GM12878 (cell line): ENCODE data around the gene IL18RAP. TPM values are rescaled to one million over a fixed set of nuclear protein-coding genes. Genes with fewer than 3 reads are reported as not detected.
A peak's percentile ranks its signal among the peaks of the same experiment; 100 is the strongest.

ENCODE experiments used
- ATAC-seq: fragments of 200-7000 bp; cut with Tn5 transposase; 3 replicates; pipeline ENCODE4 v1.9.1; 2020; ENCODE audit warnings: mild to moderate bottlenecking, moderate library complexity
- BruUV-seq: library from RNA; stranded (reverse); fragments of 400-500 nt; replicated peaks from 2 replicates; lab custom pipeline; 2021; lab: Mats Ljungman, UMichigan
- CTCF ChIA-PET: fragments of 300-600 bp; sonication (Branson Sonifier 250); formaldehyde crosslinking; extraction: SDS; loops from one replicate; lab custom pipeline; 2021; ENCODE audit warnings: inconsistent platforms; lab: Yijun Ruan, JAX
- POLR2A ChIA-PET: fragments of 350-600 bp; formaldehyde crosslinking; extraction: SDS; loops from one replicate; lab custom pipeline; 2021; ENCODE audit warnings: inconsistent platforms; lab: Charles Lee
- RAD21 ChIA-PET: fragments of 300-600 bp; sonication (Branson Sonifier 250); formaldehyde crosslinking; loops from one replicate; lab custom pipeline; 2023; ENCODE audit warnings: antibody characterized with exemption; ENCODE audit not compliant: unreplicated experiment; lab: Charles Lee
- SMC1A ChIA-PET: fragments of 300-600 bp; sonication (Branson Sonifier 250); formaldehyde crosslinking; loops from one replicate; lab custom pipeline; 2023; ENCODE audit not compliant: unreplicated experiment, uncharacterized antibody; lab: Charles Lee
- DNase-seq: peaks from one replicate; pipeline ENCODE4 v3.0.0-alpha.2; 2011; ENCODE audit warnings: low read depth, low spot score
- FAIRE-seq: peaks from 3 replicates; lab custom pipeline; 2011; peaks lifted over from hg19 to GRCh38; lab: Jason Lieb, UNC
- H2AFZ ChIP-seq: 2 replicates; pipeline ENCODE4 v1.6.0; 2011; ENCODE audit warnings: low read depth, low read length, control low read depth; ENCODE audit not compliant: control insufficient read depth
- H3K27ac ChIP-seq: 2 replicates; pipeline ENCODE4 v1.5.1; 2011; ENCODE audit warnings: control low read depth; ENCODE audit not compliant: control insufficient read depth, insufficient read depth
- H3K27me3 ChIP-seq, 2 experiments: replicated peaks in 1 of 2; 2 replicates each; pipeline versions ENCODE4 v1.6.0 to v1.6.1; 2011; ENCODE audit warnings: low read length in 1 of 2; ENCODE audit not compliant: control insufficient read depth in 2 of 2, insufficient read depth in 2 of 2
- H3K36me3 ChIP-seq, 2 experiments: 2 replicates each; pipeline ENCODE4 v1.5.1; 2011; ENCODE audit warnings: low read length in 1 of 2; ENCODE audit not compliant: control insufficient read depth in 2 of 2, insufficient read depth in 2 of 2
- H3K4me1 ChIP-seq: 2 replicates; pipeline ENCODE4 v1.6.1; 2011; ENCODE audit warnings: mild to moderate bottlenecking, low read length, moderate library complexity, mixed read lengths; ENCODE audit not compliant: control insufficient read depth, insufficient read depth
- H3K4me2 ChIP-seq: 2 replicates; pipeline ENCODE4 v1.6.0; 2011; ENCODE audit warnings: control low read depth; ENCODE audit not compliant: control insufficient read depth, insufficient read depth
- H3K4me3 ChIP-seq: fragments of 200-600 bp; sonication (generic); 2 replicates; pipeline ENCODE4 v1.5.1; 2016
- H3K79me2 ChIP-seq: 2 replicates; pipeline ENCODE4 v1.6.0; 2011; ENCODE audit warnings: low read length; ENCODE audit not compliant: control insufficient read depth, insufficient read depth
- H3K9ac ChIP-seq: 2 replicates; pipeline ENCODE4 v1.8.0; 2011; ENCODE audit warnings: low read length, control low read depth, mixed read lengths; ENCODE audit not compliant: control insufficient read depth, insufficient read depth
- H3K9me3 ChIP-seq: replicated peaks from 3 replicates; pipeline ENCODE4 v1.5.1; 2011; ENCODE audit warnings: mild to moderate bottlenecking, low read length; ENCODE audit not compliant: control insufficient read depth, insufficient read depth
- H4K20me1 ChIP-seq: 2 replicates; pipeline ENCODE4 v1.6.0; 2011; ENCODE audit not compliant: control insufficient read depth, insufficient read depth
- E2F8 ChIP-seq: fragments of 450-650 bp; IDR thresholded peaks from 2 replicates; pipeline ENCODE4 v1.6.1; 2018; ENCODE audit warnings: mild to moderate bottlenecking, low read depth, moderate library complexity; ENCODE audit not compliant: partially characterized antibody
- FOXK2 ChIP-seq: fragments of 450-650 bp; IDR thresholded peaks from 2 replicates; pipeline ENCODE4 v1.6.1; 2017; ENCODE audit warnings: mild to moderate bottlenecking, moderate library complexity
- HCFC1 ChIP-seq: fragments of 150-350 bp; IDR thresholded peaks from 2 replicates; pipeline ENCODE4 v1.6.1; 2014; ENCODE audit warnings: low read length
- HDGF ChIP-seq: fragments of 450-650 bp; IDR thresholded peaks from 2 replicates; pipeline ENCODE4 v1.6.1; 2016; ENCODE audit warnings: antibody characterized with exemption
- IRF5 ChIP-seq: fragments of 450-650 bp; IDR thresholded peaks from 2 replicates; pipeline ENCODE4 v1.6.1; 2017; ENCODE audit warnings: borderline replicate concordance
- JUNB ChIP-seq: IDR thresholded peaks from 2 replicates; pipeline ENCODE4 v1.6.1; 2016; ENCODE audit warnings: antibody characterized with exemption, mild to moderate bottlenecking
- LARP7 ChIP-seq: fragments of 450-650 bp; IDR thresholded peaks from 2 replicates; pipeline ENCODE4 v1.6.1; 2017; ENCODE audit warnings: mild to moderate bottlenecking
- NR2F1 ChIP-seq: fragments of 450-650 bp; conservative IDR thresholded peaks from 2 replicates; pipeline ENCODE4 v1.6.1; 2017; ENCODE audit warnings: mild to moderate bottlenecking
- PML ChIP-seq: IDR thresholded peaks from 2 replicates; pipeline ENCODE4 v1.6.1; 2012; ENCODE audit warnings: low read length, inconsistent platforms
- RELA ChIP-seq: fragments of 450-650 bp; IDR thresholded peaks from 2 replicates; pipeline ENCODE4 v1.8.0; 2014; ENCODE audit warnings: borderline replicate concordance; ENCODE audit not compliant: partially characterized antibody
- SUZ12 ChIP-seq: fragments of 200-600 bp; sonication (generic); IDR thresholded peaks from one replicate; pipeline ENCODE4 v1.6.1; 2018; ENCODE audit warnings: antibody characterized with exemption, mild to moderate bottlenecking; ENCODE audit not compliant: unreplicated experiment
- TCF12 ChIP-seq: IDR thresholded peaks from 2 replicates; pipeline ENCODE4 v1.6.1; 2011; ENCODE audit warnings: low read depth, mild to moderate bottlenecking, low read length
- ZNF217 ChIP-seq: fragments of 450-650 bp; IDR thresholded peaks from 2 replicates; pipeline ENCODE4 v1.6.1; 2017; ENCODE audit warnings: antibody characterized with exemption, mild to moderate bottlenecking
- ZNF384 ChIP-seq: IDR thresholded peaks from 2 replicates; pipeline ENCODE4 v1.6.1; 2012; ENCODE audit warnings: low read depth, mild to moderate bottlenecking, low read length, improper control_type of control experiment, borderline replicate concordance
- WGBS: methylation state at CpG from one replicate; pipeline ENCODE4 v1.1.6; 2016; ENCODE audit warnings: low lambda C conversion rate; ENCODE audit not compliant: insufficient replicate concordance, insufficient coverage; ENCODE audit errors: missing lambda C conversion rate; 5-methylcytosine and 5-hydroxymethylcytosine counted together
- in situ Hi-C: fragments of 300-500 bp; cut with MboI; formaldehyde crosslinking; loops from 9 replicates; pipeline ENCODE4 v1.14.3; 2018; ENCODE audit warnings: mixed read lengths
- intact Hi-C: fragments of 100-400 bp; cut with micrococcal nuclease; formaldehyde crosslinking; loops from one replicate; pipeline ENCODE4 v1.14.2; 2022; ENCODE audit not compliant: unreplicated experiment
- polyA plus RNA-seq, 11 experiments: library from polyadenylated mRNA; depleted of rRNA in 4 of 11; unstranded in 6 of 11; stranded (reverse) in 5 of 11; fragments of >200 nt; fragmentation: Nextera tagmentation in 4 of 11; fragmentation: Illumina TruSeq in 1 of 11; extraction: Ambion mirVana in 4 of 11; extraction: Trizol in 1 of 11; gene quantifications; 1 replicate in 1 of 11; 2 replicates in 10 of 11; pipeline versions ENCODE4 v1.2.1 to v1.2.3, GENCODE V29; 2011 to 2016; ENCODE audit warnings: inconsistent platforms in 2 of 11, missing spikeins in 2 of 11, low read depth in 1 of 11
- total RNA-seq, 4 experiments: library from RNA; depleted of rRNA in 3 of 4; stranded (reverse); fragments of >200 nt in 3 of 4; fragmentation: Illumina TruSeq in 1 of 4; extraction: Trizol in 1 of 4; gene quantifications; 2 replicates each; pipeline versions ENCODE4 v1.2.1 to v1.2.3, GENCODE V29; 2013 to 2021

The IL18RAP gene
- total and polyA plus RNA-seq, 10 of the 15 experiments (the other 5 are each of a cell fraction or from before 2014, with no cell fraction given) = 0.37 to 1.6 (median 0.75) TPM; not detected in 1

GRCh38 chr2:102423368-102423767 lies 408 bp downstream of the IL18RAP start (continued):
- no peak for TF ChIP-seq E2F8
- TF ChIP-seq IRF5 = no peak

GRCh38 chr2:102424754-102425153 lies 1.8 kb downstream of the IL18RAP start:
- BruUV-seq = no TSS peak
- FAIRE-seq = peak; percentile 94
- 5% methylated on average over 3 of the region's 3 CpGs for WGBS
- intact Hi-C loops (loop anchor here (2.0 kb wide), 2 partner anchors 20 to 58 kb away; no protein-coding TSS in a partner anchor), in situ Hi-C loops (loop anchor here (5.0 kb wide), 1 partner anchor 57 kb away; no protein-coding TSS in a partner anchor)
- Histone ChIP-seq H4K20me1 (no peaks in the 10 kb centered on the region), H3K4me3 (no peak overlapping the region), H3K79me2 (no peaks in the 10 kb centered on the region), H3K9me3 (no peaks in the 10 kb centered on the region; the same call in 2 of the 3 replicates), H2AFZ (no peak overlapping the region), H3K27me3 (no peaks in the 10 kb centered on the region), H3K9ac (no peak overlapping the region), H3K27ac (peak overlapping the region; percentile 62; the same call in 1 of the 2 replicates), H3K4me2 (peak overlapping the region; percentile 59), H3K36me3 (no peaks in the 10 kb centered on the region), H3K4me1 (peaks cover 32% of the 10 kb centered on the region)
- CTCF ChIA-PET = interaction anchor here (0.8 to 2.3 kb wide), 4 partner anchors 10 to 67 kb away, joined by 3 to 7 read pairs (median 3); no protein-coding TSS in a partner anchor
- SMC1A ChIA-PET = interaction anchor here (1.0 to 3.5 kb wide), 7 partner anchors 9 to 184 kb away, joined by 3 to 24 read pairs (median 4); no protein-coding TSS in a partner anchor
- RAD21 ChIA-PET = interaction anchor here (1.7 to 2.4 kb wide), 4 partner anchors 12 to 184 kb away, joined by 5 to 12 read pairs (median 8); no protein-coding TSS in a partner anchor
- ATAC-seq = peak; percentile 91
- POLR2A ChIA-PET = interaction anchor here (0.7 kb wide), 1 partner anchor 11 kb away, joined by 3 read pairs; no protein-coding TSS in a partner anchor
- peak; percentile 61 for DNase-seq
- TF ChIP-seq SUZ12 (no peak), NR2F1 (no peak), LARP7 (no peak), TCF12 (peak; percentile 76; the same call in 1 of the 2 replicates), ZNF384 (no peak), PML (no peak), HCFC1 (no peak), ZNF217 (0 out of 2 replicates have a peak, but pooled peaks have one; percentile 35), HDGF (no peak), RELA (no peak), JUNB (peak; percentile 75), FOXK2 (no peak)
